ENCODE data around the gene RPLP2.

RPLP2 gene

DNA sequence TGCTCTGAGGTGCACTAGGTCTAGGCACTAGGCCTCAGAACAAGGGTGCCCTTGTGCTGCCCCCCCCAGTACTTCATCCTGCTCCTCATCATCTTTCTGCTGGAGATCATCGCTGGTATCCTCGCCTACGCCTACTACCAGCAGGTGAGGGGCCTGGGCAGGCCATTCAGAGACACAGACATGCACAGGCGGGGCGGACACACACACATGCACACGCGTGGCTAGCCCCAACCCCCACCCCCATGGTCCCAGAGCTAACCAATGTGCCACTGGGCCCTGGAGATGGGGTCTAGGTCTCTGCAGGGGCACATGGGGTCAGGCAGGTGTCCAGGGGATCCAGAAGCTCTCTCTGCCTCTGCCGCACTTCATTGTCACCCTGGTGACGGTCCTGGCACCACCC lies 26.9 kb downstream of the RPLP2 start:
- no peak for DNase-seq (ENCODE audit: low read depth)

DNA sequence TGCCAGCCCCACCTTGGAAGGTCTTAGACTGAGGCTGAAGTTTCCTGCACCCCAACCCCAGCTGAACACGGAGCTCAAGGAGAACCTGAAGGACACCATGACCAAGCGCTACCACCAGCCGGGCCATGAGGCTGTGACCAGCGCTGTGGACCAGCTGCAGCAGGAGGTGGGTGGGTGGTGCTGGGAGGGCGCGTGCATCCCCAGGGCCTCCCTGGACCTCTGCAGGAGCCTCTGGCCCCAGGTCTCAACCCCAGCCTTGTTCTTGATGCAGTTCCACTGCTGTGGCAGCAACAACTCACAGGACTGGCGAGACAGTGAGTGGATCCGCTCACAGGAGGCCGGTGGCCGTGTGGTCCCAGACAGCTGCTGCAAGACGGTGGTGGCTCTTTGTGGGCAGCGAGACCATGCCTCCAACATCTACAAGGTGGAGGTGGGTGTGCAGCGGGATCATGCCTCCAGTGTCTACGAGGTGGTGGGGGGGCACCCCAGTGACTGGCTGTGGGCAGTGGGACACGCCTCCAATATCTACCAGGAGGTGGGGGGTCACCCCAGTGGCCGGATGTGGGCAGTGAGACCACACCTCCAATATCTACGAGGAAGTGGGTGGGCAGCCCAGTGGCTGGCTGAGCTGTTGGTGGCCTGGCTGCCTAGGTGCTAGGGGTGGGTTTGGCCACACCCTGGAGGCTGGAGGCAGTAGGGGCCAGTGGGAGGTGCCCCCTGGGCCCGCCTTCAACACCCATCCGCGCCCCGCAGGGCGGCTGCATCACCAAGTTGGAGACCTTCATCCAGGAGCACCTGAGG lies 27.6 kb downstream of the RPLP2 start:
- no peak for DNase-seq (ENCODE audit: low read depth)

DNA sequence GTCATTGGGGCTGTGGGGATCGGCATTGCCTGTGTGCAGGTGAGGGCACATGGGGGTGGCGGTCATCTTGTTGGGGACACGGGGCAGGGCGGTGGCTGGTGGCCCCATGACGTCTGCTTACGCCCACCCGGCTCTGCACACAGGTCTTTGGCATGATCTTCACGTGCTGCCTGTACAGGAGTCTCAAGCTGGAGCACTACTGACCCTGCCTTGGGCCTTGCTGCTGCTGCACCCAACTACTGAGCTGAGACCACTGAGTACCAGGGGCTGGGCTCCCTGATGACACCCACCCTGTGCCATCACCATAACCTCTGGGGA lies 28.2 kb downstream of the RPLP2 start:
- DNase-seq (ENCODE audit: low read depth), result no peak

DNA sequence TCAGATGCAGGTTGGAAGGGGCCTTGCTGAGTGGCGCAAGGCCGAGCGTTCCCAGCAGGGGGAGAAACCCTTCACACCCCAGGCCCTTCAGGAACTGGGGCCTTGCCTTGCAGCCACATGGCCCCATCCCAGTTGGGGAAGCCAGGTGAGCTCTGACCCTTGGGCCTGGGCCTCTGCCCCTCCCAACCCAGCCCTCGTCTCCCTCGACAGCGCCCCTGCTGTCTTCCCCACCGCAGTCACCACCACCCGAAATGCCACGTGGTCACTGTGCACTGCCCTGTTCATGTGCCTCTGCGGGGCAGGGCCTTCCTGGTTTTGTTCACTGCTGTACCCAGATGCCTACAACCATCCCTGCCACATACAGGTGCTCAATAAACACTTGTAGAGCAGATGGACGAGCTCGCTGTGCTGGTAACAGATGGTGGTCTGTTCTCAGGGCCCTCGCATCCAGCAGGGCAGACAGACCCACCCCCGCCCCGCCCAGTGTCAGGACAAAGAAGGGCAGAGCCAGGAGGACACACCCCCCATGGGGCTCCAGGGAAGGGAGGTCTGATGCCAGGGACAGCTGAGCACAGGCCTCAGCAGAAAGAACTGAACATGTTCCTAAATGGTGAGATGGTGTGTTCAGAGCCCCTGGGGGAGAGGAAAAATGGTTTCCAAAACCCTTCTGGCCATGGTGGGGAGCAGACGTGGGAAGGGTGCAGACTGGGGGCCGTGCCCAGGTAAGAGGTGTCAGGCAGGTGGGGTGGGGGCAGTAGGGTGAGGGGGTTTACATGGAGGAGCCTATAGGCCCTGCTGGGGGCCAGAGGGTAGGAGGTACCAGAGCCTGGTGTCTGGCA lies 28.9 kb downstream of the RPLP2 start:
- no peak for DNase-seq (ENCODE audit: low read depth)

DNA sequence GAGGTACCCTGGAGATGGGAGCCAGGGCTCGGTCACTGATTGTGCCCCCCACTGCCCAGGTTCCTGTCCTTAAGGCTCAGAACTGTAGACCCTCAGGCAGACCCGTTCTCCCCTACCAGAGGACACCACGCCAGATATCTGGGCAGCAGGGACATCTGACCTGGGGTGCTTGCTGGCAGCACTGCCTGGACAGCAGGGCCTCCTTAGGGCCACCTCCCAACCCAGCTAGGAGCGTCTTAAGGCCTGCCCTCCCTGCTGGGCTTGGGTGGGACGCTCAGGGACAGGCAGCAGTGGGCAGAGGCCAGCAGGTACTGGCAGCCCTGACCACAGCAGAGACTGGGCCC lies 29.5 kb downstream of the RPLP2 start:
- no peak for DNase-seq (ENCODE audit: low read depth)

DNA sequence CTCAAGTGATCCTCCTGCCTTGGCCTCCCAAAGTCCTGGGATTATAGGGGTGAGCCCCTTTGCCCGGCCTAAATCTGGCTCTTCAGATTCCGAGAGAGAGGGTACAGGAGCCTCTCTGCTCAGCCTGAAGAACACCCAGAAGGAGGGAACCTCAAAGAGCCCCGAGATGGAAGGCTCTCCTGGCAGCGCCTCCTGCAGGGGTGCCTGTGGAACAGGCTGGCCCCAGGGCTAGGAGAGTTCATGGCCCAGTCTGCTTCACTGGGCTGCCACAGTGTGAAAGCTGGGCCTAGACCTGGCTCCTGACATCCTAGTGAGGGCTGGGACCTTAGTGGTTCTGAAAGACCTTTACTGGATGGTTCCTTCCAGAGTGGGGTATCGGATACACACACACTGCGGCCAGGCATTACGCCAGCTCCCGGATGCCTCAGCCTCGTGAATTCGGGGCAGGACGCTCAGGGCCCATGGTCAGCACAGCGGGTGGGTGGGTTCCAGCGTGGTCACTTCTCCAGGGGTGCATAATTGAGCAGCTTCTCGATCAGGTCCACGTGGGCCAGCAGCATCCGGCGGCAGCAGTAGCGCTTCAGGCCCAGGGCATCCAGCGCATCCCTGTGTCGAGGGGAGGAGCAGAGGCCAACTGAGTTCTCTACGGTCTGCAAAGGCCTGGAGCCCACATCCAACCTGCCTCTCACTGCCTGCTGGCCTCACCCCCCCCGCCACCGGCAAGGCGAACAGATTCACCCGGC lies 30.3 kb downstream of the RPLP2 start:
- no peak for DNase-seq (ENCODE audit: low read depth)

DNA sequence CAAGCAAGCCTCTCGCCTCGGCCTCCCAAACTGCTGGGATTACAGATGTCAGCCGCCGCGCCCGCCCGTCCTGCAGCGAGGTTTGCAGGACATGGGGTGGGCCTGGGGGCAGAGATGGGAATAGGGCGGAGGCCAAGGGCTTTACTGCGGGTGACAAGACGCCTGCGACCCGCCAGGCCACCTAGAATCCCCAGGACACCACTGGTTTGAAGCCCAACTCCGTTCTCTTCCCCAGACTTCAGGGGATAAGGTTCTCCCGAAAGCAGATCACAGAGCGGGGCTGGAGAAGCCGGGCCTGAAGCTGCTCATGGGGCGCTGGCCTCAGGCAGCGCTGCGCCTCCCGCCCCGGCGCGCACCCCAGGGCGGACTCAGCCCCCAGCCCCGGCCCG lies 32.2 kb downstream of the RPLP2 start:
- DNase-seq (ENCODE audit: low read depth), result no peak

DNA sequence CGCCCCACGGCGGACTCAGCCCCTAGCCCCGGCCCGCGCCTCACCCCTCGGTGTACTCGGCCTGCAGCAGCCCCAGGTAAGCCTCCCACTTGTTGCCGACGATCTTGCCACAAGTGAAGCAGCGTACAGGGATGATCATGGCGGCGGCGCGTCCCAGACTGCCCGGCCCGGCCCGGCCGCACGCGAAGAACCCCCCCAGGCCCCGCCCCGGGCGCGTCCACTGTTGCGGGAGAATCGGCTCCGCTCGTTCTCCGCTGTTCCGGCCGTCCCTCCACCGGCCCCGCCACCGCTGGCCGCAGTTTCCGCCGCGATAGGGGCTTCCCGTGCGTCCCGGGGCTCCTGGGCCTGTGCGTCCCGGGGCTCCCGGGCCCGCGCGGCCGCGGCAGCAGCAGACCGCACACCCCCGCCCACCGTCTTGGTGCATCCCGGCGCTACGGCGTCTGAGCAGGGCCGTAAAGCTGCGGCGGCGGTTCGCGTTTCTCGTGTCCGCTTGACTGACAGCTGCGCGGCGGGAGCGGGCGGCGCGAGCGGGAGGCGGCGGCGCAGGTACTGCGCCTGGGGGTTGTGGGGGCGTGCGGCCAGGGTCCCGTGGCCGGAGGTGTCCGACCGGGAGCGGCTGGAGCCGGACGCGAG lies 32.7 kb downstream of the RPLP2 start, which contains the start of the genes POLR2L and TSPAN4:
TSS of gene POLR2L (minus strand) at position 160 of the 633 bp plus-strand sequence. CDS start at position 139, 21 bp downstream.
TSS of gene TSPAN4 (plus strand) at position 483 of the 633 bp plus-strand sequence. CDS start 7,453 bp downstream, outside the sequence.
- peak; percentile 85 for DNase-seq (ENCODE audit: low read depth)

DNA sequence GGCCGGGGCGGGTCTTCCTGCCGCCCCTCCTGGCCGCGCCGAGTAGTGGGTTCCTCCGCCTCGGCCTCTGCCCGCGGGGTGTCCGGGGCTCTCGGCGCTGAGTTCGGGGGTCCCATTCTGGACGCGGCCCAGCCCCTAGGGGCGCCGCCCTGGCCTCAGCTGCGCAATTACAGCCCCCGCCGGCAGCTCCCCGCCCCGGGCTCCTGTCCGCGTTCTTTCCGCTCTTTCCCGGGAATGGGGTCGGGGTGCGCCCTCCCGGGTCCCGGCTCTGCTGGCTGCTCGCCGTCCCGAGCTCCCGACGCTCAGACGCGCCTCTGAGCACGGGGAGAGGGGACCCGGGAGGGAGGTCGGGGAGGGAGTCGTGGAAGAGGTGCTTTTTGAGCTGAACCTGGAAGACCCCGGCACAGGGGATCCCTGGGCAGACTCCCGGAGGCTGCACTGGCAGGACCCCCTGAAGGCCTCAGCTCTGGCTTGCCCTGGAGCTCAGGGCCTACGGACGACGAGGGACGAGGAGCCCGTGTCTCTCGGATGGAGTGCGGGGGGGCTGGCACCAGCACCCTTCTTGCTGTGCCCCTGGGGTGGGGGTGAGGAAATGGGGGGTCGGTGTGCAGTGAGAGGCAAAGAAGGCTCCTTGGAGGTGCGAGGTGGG lies 33.4 kb downstream of the RPLP2 start:
- DNase-seq (ENCODE audit: low read depth), result no peak

DNA sequence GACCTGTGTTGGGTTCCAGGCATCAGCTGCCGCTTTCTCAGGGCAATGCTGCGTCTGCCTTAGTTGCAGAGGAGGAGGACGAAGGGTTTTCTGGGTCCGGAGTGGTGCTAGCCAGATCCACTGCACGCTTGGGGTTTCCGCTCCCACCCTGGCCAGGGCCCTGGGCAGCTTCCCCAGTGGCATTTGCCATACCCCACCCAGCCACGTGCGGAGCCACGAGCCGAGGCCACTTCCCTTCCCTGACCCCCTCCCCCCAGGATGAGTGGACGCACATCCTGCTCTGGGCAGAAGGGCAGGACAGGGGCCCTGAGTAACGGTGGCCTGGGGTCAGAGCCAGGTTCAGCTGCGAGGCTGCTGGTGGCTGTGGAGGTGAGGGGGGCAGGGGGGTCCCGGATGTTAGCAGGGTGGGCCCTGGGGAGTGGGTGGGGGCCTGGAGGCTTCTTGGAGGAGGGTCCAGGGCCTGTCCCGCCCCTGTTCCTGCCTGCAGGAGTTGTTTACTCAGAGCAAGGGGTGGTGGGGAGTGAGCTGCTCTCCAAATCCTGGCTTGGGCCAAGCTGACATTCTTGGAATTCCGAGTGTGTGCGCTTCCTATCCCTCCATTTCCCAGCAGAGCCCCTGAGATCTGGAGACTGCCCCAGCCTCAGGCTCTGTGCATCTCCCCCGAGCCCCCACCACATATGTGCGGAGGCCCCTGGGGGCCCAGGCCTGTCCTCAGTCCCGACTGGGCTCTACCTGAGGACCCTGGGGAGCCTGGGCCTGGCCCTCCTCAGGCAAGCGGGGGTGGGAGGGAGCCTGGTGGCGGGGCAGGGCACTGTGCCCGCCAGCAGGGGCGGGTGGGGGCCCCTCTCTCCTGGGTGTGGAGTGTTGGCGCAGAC lies 34.3 kb downstream of the RPLP2 start:
- DNase-seq (ENCODE audit: low read depth), result no peak

DNA sequence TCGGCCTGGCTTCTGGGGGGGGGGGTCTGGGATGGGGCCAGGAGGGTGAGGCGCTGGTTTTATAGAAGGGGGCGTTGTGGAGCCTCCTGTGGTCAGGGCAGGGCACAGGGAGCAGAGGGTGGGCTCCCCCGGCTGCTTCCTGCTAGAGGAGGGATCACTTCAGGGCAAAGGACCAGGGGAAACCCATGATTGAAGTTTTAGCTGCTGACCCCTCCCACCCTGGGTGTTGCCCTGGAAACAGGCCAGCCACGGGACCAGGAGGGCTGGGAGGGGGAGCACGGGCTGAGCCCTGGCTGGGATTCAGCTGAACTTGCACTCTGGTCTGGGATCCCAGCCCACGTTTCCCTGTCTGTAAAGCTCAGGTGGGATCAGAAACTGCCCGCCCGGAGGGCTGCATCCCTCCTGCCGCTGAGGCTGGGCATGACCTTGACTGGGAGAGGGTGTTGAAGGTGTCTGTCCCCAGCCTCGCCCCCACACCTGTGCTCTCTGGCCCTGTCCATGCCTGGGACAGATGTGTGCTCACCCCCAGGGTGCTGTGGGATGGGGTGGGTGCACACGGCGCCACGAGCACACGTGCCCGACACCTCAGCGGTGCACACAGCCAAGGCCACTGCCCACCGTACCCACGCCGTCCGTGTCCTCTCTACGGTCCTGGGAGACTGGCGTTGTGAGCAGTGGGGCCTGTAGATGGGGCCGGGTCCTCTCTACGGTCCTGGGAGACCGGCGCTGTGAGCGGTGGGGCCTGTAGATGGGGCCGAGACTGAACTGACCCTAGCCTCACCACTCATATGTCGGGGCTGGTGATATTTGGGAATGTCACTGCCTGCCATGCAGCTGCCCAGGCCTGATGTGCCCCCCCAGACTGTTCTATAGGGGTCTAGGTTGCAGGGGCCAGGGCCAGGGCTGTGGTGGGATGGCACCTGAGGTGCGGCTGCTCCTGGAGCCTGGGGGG lies 35.2 kb downstream of the RPLP2 start:
- DNase-seq (ENCODE audit: low read depth), result no peak

DNA sequence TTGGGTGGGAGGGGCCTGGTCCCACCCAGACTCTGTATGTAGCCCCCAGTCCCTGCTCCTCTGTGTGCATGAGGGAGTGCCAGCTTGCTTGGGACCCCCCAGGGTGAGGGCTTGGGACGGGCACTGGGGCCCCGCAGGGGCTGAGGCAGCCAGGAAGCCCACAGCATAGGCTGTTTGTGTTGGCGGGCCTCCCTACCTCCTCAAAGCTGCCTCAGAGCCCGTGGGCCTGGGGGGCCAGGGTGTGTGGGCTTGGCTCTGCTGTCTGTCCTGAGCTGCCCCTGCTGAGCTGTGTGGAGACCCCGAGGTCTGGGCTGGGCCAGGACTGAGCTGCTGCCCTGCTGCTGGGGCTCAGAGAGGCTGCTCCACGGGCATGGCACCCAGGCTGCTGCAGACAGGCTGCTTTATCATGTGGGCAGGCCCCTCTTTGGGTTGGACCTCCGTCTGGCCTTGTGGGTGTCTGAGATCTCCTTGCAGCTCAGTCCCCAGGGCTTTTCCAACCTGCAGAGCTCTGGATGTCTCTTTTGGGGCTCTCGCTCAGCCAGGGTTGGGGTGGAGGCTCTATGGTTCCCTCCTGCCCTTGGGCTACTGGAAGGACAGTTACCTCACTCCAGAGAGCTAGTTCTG lies 36.2 kb downstream of the RPLP2 start:
- no peak for DNase-seq (ENCODE audit: low read depth)

DNA sequence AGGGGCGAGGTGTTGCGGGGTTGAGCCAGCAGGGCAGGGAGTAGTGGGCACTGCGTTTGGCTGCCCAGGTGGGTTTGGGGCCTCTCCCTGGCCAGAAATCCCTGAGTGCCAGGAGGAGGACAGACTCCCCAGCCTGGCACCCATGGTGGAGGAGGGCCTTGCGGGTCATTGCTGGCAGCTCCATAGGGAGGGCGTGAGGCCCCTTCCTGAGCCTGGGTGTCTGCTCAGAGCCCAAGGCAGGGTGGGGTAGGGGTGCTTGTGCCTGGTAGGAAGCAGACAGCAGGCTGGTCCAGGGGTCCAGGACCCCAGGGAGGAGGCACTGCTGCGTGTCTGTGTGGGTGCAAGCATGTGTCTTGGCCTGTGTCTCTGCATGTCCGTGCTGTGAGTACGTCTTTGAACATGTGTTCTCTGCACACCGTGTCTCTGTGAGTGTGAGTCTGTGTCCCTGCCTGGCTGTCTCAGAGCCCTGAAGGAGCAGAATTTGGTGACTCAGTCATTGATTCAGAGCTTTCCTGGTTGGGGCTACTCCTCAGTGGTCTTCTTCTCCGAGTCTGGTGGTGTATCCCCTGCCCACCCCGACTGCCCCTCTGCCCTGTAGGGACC lies 36.8 kb downstream of the RPLP2 start:
- no peak for DNase-seq (ENCODE audit: low read depth)

DNA sequence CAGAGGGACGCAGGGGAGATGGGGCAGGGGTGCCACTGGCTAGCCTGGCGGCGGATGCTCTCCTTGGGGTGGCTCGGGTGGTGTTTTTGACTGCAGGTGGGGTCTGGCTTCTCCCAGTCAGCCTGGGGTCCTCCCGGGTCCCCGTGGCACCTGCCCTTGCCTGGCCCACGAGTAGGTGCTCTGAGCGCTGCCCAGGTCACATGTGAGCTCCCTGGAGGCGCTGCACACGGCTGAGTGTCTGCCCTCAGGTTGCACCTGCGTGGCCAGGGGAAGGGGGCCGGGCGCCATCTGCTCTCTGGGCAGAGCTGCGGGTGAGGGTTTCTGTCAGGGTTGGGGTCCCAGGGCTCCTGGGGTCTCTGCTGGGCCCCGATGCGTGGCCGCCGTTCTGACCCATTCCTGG lies 38.1 kb downstream of the RPLP2 start:
- DNase-seq (ENCODE audit: low read depth), result no peak

DNA sequence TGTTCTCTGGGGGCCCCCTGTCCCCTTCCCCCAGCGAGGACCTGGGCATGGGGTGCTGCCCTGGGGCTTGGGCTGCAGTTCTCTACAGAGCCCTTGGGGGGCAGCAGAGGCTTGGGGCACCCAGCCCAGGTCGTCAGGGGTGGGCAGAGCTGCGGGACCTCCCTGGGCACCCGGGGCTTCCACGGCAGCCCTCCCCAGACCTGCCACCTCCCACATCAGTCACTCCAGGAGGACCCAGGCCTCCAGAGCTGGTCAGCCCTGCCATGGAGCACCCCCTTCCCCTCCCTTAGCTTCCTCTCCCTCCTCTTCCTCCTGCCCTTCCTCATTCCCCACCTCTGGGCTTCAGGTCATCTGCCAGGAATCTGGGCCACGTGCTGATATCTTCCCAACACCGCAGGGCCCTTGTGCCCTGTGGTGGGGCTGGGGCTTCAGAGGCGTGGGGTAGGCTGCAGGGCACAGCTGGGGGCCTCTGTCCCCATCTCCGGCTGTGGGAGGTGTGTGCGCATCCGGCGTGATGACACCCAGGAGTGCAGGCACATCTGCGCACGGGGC lies 38.7 kb downstream of the RPLP2 start:
- peak; percentile 56 for DNase-seq (ENCODE audit: low read depth)

DNA sequence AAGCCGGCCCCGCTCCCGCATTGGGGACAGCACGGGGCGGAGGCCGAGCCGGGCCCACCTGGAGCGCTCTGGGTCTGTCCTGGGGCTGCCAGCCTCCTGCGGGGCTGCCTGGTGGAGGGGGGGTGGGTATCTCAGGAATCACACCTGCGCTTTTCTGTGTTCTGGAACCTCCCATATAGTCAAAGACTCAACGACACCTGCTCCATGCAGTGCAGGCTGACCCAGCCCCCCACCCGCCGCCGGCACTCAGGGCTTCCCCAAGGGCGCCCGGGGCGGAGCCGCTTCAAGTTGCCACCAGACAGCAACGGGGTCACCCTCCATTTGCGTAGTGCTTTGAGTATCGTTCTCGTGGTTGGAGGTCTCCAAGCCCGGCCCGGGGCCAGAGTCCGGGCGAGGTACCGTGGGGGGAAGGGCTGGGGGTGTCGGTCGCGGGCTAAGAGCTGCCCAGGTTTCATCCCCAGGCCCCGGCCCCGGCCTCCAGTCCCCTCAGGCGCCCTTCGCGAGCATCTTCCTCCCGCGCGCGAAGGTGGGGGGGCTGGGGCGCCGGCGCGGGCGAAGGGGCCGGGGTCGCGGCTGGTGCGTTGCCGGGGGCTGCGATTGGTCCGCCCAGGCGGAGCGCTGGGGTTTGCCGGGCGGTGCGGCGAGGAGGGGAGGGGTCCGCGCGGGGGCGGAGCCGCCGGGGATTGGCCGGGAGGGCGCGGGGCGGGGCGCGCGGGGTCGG lies 39.5 kb downstream of the RPLP2 start:
- DNase-seq (ENCODE audit: low read depth), result no peak

DNA sequence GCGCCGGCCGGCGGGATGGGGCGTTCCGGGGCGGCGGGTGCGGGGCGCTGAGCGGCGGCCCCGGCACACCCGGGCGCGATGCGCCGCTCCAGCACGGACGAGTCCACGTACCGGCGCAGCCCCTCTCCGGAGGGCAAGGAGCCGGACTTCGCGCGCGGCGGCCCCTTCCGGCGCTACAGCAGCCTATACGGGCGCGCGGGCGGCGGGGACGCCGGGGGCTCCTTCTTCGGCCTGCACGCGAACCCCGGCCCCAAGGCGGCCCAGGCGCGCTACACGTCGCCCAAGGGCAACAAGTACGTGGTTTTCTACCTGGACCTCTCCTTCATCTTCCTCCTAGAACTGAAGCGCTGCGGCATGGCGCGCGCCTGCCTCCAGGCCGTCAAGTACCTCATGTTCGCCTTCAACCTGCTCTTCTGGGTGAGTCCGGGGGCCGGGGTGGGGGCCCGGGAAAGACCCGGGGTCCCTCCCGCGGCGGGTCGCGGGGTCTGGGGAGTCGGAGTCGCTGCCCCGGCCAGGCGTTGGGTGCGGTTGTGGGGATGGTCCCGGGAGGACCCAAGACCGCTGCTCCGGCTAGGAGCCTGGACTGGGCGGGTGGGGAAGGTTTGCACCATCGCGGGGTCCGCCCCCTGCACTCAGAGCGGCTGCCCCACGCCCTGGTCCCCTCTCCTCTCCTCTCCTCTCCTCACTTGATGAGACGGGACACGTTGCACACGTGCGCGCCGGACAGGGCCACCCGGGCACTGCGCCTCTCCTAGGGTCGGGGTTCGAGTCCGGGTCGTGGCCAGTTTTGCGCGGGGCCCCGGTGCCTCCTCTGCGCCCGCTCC lies 40.4 kb downstream of the RPLP2 start:
- DNase-seq (ENCODE audit: low read depth), result no peak
